Tongue (tissue), 2 donors: Measurements from ENCODE around the gene CCDC78. TPM values are rescaled to one million over a fixed set of nuclear protein-coding genes. Genes with fewer than 3 reads are reported as not detected.
A peak's percentile ranks its signal among the peaks of the same experiment; 100 is the strongest.
"Not testable (repeated sequence)": the region's sequence is repeated elsewhere in the genome, so short reads cannot be mapped to it uniquely, and the experiment has no call there.

Source experiments
- DNase-seq: peaks from one replicate; pipeline ENCODE4 v3.0.0-alpha.2; 2015
- total RNA-seq: library from RNA; depleted of rRNA; stranded (reverse); fragments of >200 nt; gene quantifications from one replicate; pipeline ENCODE4 v1.2.3, GENCODE V29; 2014

The CCDC78 gene
- total RNA-seq, 1 donor from 2014 or later: 1.4 TPM

GRCh38 chr16:723695-724094 is 2.5 kb downstream of the CCDC78 start:
- no peak for DNase-seq

DNA sequence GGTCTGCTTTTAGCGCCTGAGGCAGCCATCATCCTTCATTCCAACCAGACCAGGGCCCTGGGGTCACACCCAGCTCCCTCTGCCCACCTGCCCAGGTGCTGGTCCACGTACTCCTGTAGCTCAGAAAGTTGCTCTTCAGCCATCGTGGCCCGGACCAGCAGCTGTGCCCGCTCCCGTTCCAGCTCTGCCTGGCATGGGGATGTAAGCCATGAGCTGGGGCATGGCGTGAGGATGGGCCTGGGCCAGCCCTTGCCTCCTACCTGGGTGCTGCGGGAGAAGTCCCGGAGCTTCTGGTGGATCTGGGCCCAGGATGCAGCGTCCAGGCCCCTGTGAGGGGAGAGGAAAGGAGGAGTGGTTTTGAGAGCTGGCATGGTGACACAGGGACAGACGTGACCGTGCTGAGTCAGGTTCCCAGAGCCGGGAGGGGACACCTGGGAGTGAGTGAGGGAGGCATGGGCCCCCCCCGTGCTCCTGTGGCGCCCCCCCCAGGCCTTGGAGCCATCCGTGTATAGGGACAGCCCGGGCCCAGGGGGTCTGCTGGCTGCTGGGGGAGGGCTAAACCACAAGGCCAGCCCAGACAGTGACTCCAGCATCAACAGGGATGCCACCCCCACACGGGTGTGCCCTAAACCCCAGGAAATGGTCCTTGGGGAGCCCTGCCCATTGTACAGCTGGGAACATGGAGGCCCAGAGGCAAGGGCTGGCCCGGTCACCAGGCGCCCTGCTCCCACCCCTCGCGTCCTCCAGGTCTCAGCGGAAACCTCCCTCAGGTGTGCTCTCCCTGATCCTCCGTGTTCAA is 3.2 kb downstream of the CCDC78 start:
- no peak for DNase-seq

- no peak for DNase-seq
Observed at GRCh38 chr16:721765-722540, 4.3 kb downstream of the CCDC78 start.

DNA sequence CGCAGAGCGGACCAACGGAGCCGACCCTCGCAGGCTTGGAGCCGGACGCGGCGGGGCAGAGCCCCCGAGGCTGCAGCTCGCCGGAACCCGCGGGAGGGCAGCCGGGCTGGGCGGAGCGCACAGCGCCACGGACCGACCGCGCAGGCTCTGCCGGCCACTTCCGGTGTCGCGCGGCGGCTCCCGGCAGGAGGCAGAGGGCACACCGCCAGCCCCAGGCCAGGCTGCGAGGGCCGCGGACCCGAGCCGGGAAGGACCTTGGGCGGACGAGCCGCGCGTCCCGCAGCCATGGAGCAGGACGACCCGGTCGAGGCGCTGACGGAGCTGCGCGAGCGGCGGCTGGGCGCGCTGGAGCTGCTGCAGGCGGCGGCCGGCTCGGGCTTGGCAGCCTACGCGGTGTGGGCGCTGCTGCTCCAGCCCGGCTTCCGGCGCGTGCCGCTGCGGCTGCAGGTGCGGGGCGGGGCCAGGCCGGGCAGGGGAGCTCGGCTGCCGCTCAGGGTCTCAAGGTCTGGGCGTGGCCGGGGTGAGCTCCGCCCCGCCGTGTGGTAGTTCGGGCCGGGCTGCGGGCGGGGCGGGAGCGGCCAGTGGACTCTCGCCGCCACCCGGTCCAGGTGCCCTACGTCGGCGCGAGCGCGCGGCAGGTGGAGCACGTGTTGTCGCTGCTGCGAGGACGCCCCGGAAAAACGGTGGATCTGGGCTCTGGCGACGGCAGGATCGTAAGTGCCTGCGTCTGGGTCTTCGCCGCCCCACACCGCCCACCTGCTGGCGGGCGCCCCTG is 5.1 kb downstream of the CCDC78 start, which contains the start of gene ANTKMT:
ANTKMT (plus strand) TSS at position 157 of the 775 bp plus-strand sequence; CDS start at position 286, 129 bp downstream.
- DNase-seq: peak; percentile 84

DNA sequence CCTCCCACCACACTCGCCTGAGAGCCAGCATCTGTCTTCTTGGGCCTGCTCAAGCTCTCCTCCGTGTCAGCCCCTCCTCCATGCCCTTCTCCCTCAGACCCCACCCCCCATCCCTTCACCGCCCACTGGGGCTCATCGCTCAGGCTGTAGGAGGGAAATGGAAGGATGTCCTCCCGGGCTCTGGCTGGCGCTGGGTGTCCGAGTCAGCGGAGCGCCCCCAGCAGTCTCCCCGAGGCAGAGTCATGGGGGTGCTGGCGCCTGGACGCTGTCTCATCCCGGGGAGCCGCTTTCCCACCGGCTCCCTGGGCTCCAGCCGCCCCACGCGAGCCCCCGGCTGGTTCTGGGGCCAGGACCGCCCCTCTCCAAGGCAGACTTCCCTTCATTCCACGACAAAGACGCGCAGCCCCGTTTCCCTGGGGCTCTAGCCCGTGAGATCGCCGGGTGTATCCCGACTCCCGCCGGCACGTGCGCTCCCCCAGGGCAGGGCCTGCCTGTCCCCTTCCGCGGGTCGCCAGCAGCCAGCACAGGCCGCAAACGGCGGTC is 5.7 kb downstream of the CCDC78 start:
- peak; percentile 89 for DNase-seq

DNA sequence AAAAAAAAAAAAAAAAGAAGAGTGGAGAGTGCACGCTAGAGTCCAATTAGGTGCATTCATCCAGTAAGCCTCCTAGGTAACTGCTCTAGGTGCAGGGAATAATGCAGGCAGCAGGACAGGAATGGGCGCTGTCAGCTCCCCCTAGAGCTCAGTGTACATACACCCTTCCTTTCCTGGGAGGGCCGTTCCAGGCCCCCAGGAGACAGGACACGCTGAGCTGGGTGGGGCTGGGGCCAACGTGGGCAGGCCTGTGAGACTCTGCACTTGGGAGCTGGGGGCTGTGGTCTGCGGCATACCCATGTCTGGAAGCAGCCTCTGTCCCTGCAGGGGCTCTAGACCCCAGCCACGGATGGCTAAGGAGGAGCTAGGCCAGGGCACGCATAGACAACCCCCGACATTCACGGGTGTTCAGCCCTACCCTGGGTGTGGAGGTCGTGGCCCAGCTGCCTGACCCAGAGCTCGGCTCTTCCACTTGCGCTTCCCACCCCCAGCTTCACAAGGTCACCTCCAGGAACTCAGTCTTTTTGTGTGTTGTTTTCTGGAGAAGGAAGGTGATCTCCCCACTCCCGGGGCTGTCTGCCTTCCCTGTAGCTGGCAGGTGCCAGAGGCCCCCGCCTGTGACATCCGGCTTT is 6.3 kb downstream of the CCDC78 start:
- DNase-seq: no peak

- DNase-seq: no peak
Observed at GRCh38 chr16:718922-719321, 7.3 kb downstream of the CCDC78 start.

GRCh38 chr16:718389-718788 is 7.9 kb downstream of the CCDC78 start:
- DNase-seq: no peak

- DNase-seq: no peak
Observed at GRCh38 chr16:717450-718245, 8.6 kb downstream of the CCDC78 start.

DNA sequence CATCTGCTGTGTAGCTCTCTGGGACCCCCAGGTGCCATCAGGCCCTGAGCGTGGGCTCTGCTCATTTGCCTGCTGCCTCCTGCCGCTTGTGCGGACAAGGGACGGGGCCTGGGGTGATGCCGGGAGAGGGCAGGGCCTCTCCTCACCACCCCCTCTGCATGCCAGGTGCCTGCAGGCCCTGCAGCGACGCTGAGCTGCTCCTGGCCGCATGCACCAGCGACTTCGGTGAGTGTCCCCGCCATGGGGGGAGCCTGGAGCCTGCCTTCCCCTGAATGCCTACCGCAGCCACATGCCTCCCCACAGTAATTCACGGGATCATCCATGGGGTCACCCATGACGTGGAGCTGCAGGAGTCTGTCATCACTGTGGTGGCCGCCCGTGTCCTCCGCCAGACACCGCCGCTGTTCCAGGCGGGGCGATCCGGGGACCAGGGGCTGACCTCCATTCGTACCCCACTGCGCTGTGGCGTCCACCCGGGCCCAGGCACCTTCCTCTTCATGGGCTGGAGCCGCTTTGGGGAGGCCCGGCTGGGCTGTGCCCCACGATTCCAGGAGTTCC is 9.4 kb downstream of the CCDC78 start:
- no peak for DNase-seq

GRCh38 chr16:716200-716568 is 10.1 kb downstream of the CCDC78 start:
- peak; percentile 48 for DNase-seq

DNA sequence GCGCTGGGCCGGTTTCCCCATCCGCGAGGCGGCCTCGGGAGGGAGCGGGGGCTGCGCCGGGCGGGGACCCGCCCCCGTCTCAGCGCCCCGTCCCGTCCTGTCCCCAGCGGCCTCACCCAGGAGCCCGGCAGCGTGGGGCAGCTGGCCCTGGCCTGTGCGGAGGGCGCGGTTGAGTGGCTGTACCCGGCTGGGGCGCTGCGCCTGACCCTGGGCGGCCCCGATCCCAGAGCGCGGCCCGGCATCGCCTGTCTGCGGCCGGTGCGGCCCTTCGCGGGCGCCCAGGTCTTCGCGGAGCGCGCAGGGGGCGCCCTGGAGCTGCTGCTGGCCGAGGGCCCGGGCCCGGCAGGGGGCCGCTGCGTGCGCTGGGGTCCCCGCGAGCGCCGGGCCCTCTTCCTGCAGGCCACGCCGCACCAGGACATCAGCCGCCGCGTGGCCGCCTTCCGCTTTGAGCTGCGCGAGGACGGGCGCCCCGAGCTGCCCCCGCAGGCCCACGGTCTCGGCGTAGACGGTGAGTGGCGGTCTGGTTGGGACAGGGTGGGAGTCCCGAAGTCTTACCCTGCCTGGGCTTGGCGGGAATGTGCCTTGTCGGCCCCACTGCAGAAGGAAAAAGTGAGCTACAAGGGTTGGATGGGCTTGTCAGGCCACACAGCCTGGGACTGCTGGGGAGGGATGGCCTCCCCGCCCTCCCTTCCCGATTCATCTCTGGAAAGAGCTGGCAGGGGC is 10.6 kb downstream of the CCDC78 start:
- DNase-seq: no peak

DNA sequence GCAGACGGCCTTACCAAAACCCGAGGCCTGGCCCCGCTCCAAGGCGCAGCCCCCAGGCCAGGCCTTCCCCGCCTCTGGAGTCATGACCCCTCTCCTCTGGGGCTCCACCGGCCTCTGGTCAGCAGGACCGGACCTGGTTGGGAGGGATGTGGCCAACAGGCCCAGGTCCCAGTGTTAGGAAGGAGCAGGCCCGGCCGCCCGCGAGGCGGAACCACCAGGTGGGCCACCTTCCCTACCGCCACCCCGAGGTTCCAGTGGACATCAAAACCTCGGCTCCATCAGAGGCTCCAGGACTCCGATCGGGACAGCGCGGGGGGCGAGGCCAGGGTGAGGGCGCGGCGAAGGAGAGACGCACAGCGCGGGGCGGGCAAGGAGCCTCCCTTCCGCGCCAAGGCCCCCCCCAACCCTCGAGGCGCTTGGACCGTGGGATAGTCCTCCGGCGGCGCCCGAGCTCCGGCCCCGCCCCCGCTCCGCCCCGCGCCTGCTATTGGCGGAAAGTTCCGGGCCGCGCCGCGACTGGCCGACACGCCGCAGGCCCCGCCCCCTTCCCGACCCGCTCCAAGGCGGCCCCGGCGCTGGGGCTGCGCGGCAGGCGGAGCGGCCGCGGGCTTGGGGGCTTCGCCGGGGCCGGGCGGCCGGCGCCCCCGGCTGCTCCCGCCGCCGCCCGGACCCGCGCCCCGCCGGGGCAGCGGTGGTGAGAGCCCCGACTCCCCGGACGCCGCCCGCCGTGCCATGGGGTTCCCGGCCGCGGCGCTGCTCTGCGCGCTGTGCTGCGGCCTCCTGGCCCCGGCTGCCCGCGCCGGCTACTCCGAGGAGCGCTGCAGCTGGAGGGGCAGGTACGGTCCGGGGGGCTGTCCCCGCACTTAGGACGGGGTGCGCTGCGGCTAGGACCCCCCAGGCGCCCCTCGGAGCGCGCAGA is 11.4 kb downstream of the CCDC78 start, which contains the start of gene METRN:
METRN (plus strand) TSS at position 561 of the 919 bp plus-strand sequence; CDS start at position 733, 172 bp downstream.
- DNase-seq: peak; percentile 94

DNA sequence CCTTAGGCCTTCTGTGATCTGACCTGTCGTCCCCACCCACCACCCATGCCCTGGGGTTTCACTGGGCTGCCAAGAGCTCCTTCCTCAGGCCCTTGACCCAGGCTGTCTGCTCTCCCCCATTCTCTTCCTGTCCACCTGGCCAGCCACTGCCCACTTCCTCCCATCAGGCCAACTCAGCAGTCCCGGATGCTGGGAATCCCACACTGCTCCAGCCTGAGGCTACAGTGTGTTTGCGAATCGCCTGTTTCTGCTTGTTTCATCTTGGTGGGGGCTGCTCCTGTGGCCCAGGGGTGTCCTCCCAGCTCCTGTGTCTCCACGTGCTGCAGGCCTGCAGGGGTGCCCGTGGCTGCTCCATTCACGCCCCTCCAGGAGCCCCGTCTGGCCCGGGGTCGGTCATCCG is 12.2 kb downstream of the CCDC78 start:
- no peak for DNase-seq

DNA sequence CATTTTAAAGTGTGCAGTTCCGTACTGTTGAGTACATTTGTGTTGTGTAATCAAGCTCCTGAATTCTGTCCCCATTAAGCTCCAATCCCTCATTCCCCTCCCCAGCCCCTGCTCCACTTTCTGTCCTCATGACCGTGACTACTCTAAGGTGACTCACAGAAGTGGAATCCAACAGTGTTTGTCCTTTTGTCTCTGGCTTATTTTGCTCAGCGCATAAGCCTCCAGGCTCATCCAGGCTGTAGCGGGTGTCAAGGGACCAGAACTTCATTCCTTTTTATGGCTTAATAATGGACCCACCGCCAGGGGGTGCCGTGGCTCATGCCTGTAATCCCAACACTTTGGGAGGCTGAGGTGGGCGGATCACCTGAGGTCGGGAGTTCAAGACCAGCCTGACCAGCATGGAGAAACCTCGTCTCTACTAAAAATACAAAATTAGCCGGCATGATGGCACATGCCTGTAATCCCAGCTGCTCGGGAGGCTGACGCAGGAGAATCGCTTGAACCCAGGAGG is 13.4 kb downstream of the CCDC78 start:
- not testable (repeated sequence) for DNase-seq

DNA sequence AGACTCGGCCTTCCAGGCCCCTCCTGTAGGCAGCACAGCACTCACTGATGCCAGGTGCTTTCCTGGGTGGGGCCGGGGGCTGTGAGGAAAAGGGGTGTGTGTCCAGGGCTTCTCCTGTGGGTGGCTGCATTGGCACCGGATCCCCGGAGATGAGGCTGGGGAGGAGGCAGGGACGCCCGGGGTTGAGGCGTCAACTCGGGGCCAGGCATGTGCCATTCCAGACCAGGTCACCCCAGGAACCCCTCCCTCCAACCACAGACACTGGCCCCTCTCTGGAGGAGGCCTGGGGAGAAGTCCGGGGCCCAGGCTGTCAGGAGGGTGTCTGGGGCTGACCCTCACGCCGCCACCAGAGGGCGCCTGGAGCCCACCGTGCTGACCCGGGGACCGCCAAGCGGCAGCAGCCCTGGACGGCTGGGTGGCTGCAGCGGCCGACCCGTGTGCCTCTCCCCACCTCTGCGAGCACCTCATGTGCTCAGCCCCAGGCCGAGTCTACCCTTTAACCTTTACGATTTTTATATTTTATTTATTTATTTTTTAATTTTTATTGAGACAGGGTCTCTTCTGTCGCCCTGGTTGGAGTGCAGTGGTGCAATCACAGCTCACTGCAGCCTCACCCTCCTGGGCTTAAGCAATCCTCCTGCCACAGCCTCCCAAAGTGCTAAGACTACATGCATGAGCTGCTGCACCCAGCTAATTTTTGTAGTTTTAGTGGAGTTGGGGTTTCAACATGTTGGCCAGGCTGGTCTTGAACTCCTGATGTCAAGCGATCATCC is 14.5 kb downstream of the CCDC78 start:
- DNase-seq: peak; percentile 81

- no peak for DNase-seq
Observed at GRCh38 chr16:711084-711483, 15.2 kb downstream of the CCDC78 start.
